Ammon's horn (tissue), 1 donor: ENCODE measurements around the gene PSG1.
"Not testable (repeated sequence)": the region's sequence is repeated elsewhere in the genome, so short reads cannot be mapped to it uniquely, and the experiment has no call there.

ENCODE experiments used
- DNase-seq: peaks from one replicate; pipeline ENCODE4 v3.0.0-alpha.2; 2016; ENCODE audit warnings: low spot score

PSG1 gene

GRCh38 chr19:42879613-42880012 is at the start of gene PSG1:
Gene PSG1, minus strand, starts transcription at chr19:42879713. Its CDS starts 132 bp downstream, at chr19:42879581.
- DNase-seq, result no peak

- DNase-seq, result no peak
Measured at GRCh38 chr19:42928896-42929295, 49.4 kb upstream of the PSG1 start.

GRCh38 chr19:42926781-42927180 is 47.3 kb upstream of the PSG1 start:
- DNase-seq, result no peak

- DNase-seq, result peak; percentile 18
Measured at GRCh38 chr19:42923106-42923505, 43.6 kb upstream of the PSG1 start.

- DNase-seq, result not testable (repeated sequence)
Measured at GRCh38 chr19:42920971-42921370, 41.5 kb upstream of the PSG1 start.

- DNase-seq, result no peak
Measured at GRCh38 chr19:42919757-42920079, 40.2 kb upstream of the PSG1 start.

- not testable (repeated sequence) for DNase-seq
Measured at GRCh38 chr19:42919070-42919756, 39.7 kb upstream of the PSG1 start.

GRCh38 chr19:42918377-42919069 is 39.0 kb upstream of the PSG1 start:
- DNase-seq, result not testable (repeated sequence)

- not testable (repeated sequence) for DNase-seq
Measured at GRCh38 chr19:42917634-42918033, 38.1 kb upstream of the PSG1 start, which contains the start of gene PSG6. Gene PSG6, minus strand, starts transcription at chr19:42917894. Its CDS starts 102 bp downstream, at chr19:42917792.

GRCh38 chr19:42916931-42917330 is 37.4 kb upstream of the PSG1 start:
- not testable (repeated sequence) for DNase-seq

- not testable (repeated sequence) for DNase-seq
Measured at GRCh38 chr19:42913516-42913915, 34.0 kb upstream of the PSG1 start.

GRCh38 chr19:42912941-42913340 is 33.4 kb upstream of the PSG1 start:
- DNase-seq, result not testable (repeated sequence)

GRCh38 chr19:42911731-42912130 is 32.2 kb upstream of the PSG1 start:
- DNase-seq, result not testable (repeated sequence)

- not testable (repeated sequence) for DNase-seq
Measured at GRCh38 chr19:42906162-42906561, 26.6 kb upstream of the PSG1 start.

GRCh38 chr19:42900561-42900960 is 21.0 kb upstream of the PSG1 start:
- not testable (repeated sequence) for DNase-seq

- DNase-seq, result not testable (repeated sequence)
Measured at GRCh38 chr19:42899674-42900073, 20.2 kb upstream of the PSG1 start.

- DNase-seq, result not testable (repeated sequence)
Measured at GRCh38 chr19:42899110-42899509, 19.6 kb upstream of the PSG1 start.

GRCh38 chr19:42898656-42899055 is 19.1 kb upstream of the PSG1 start:
- DNase-seq, result not testable (repeated sequence)

- not testable (repeated sequence) for DNase-seq
Measured at GRCh38 chr19:42897729-42898128, 18.2 kb upstream of the PSG1 start.

- not testable (repeated sequence) for DNase-seq
Measured at GRCh38 chr19:42890446-42890845, 10.9 kb upstream of the PSG1 start.

GRCh38 chr19:42887876-42888445 is 8.4 kb upstream of the PSG1 start:
- not testable (repeated sequence) for DNase-seq

- DNase-seq, result not testable (repeated sequence)
Measured at GRCh38 chr19:42882730-42883129, 3.2 kb upstream of the PSG1 start.

GRCh38 chr19:42882010-42882409 is 2.5 kb upstream of the PSG1 start:
- not testable (repeated sequence) for DNase-seq
